Caco-2 (cell line): ENCODE results near the gene TBC1D10B. TPM values are rescaled to one million over a fixed set of nuclear protein-coding genes. Genes with fewer than 3 reads are reported as not detected.
A peak's percentile ranks its signal among the peaks of the same experiment; 100 is the strongest.

Source experiments
- BruUV-seq: library from RNA; stranded (reverse); fragments of 400-500 nt; replicated peaks from 2 replicates; lab custom pipeline; 2021; lab: Mats Ljungman, UMichigan
- CTCF ChIA-PET: fragments of 300-600 bp; sonication (Branson Sonifier 250); formaldehyde crosslinking; loops from one replicate; lab custom pipeline; 2022; ENCODE audit warnings: antibody characterized with exemption; lab: Charles Lee
- POLR2A ChIA-PET: fragments of 300-600 bp; sonication (Branson Sonifier 250); formaldehyde crosslinking; loops from one replicate; lab custom pipeline; 2022; ENCODE audit warnings: antibody characterized with exemption; lab: Charles Lee
- DNase-seq, 2 experiments: peaks; one replicate each; pipeline versions ENCODE4 v3.0.0 to v3.0.0-alpha.2; 2020 to 2022
- H3K27me3 ChIP-seq: replicated peaks from 2 replicates; pipeline ENCODE4 v1.6.0; 2011; ENCODE audit warnings: low read length; ENCODE audit not compliant: control insufficient read depth, insufficient read depth
- H3K36me3 ChIP-seq: 2 replicates; pipeline ENCODE4 v1.5.1; 2011; ENCODE audit warnings: low read length; ENCODE audit not compliant: control insufficient read depth, insufficient read depth
- H3K4me1 ChIP-seq: fragments of 250-450 bp; sonication (Bioruptor Pico); 2 replicates; pipeline ENCODE4 v1.5.1; 2020; ENCODE audit warnings: mild to moderate bottlenecking
- H3K4me3 ChIP-seq: 2 replicates; pipeline ENCODE4 v1.5.1; 2011; ENCODE audit warnings: low read depth, mild to moderate bottlenecking, control low read depth, low read length
- H3K9me3 ChIP-seq: fragments of 250-450 bp; sonication (Bioruptor Pico); 2 replicates; pipeline ENCODE4 v1.5.1; 2020; ENCODE audit warnings: mild to moderate bottlenecking, moderate library complexity
- H3K27ac Mint-ChIP-seq: one replicate; pipeline ENCODE4 v1.8.0; 2022; ENCODE audit warnings: mixed read lengths; ENCODE audit not compliant: unreplicated experiment
- H3K27me3 Mint-ChIP-seq: one replicate; pipeline ENCODE4 v1.8.0; 2022; ENCODE audit warnings: mixed read lengths; ENCODE audit not compliant: insufficient read depth, unreplicated experiment
- H3K36me3 Mint-ChIP-seq: one replicate; pipeline ENCODE4 v1.8.0; 2022; ENCODE audit warnings: mild to moderate bottlenecking, mixed read lengths; ENCODE audit not compliant: insufficient read depth, unreplicated experiment
- H3K4me1 Mint-ChIP-seq: one replicate; pipeline ENCODE4 v1.8.0; 2022; ENCODE audit warnings: low read depth, mixed read lengths; ENCODE audit not compliant: unreplicated experiment
- H3K4me3 Mint-ChIP-seq: one replicate; pipeline ENCODE4 v1.8.0; 2022; ENCODE audit warnings: mild to moderate bottlenecking, moderate library complexity, mixed read lengths; ENCODE audit not compliant: unreplicated experiment
- H3K9me3 Mint-ChIP-seq: one replicate; pipeline ENCODE4 v1.8.0; 2022; ENCODE audit warnings: mixed read lengths; ENCODE audit not compliant: unreplicated experiment
- CTCF ChIP-seq, 2 experiments: fragments of 200-600 bp in 1 of 2; IDR thresholded peaks; 1 replicate in 1 of 2; 2 replicates in 1 of 2; pipeline versions ENCODE4 v1.5.1 to v1.8.0; 2011 to 2022; ENCODE audit warnings: antibody characterized with exemption in 1 of 2, control low read depth in 1 of 2, inconsistent platforms in 1 of 2, low read depth in 1 of 2, low read length in 1 of 2, mild to moderate bottlenecking in 1 of 2, moderate library complexity in 1 of 2; ENCODE audit not compliant: insufficient read depth in 1 of 2, severe bottlenecking in 1 of 2, unreplicated experiment in 1 of 2
- intact Hi-C: fragments of 100-400 bp; cut with micrococcal nuclease; formaldehyde crosslinking; loops from one replicate; pipeline ENCODE4 v1.10.0; 2022; ENCODE audit not compliant: unreplicated experiment
- total RNA-seq: library from RNA; stranded (reverse); gene quantifications from 2 replicates; pipeline ENCODE4 v1.2.3, GENCODE V29; 2022

Gene TBC1D10B
- total RNA-seq, 1 experiment from 2014 or later: 36.9 TPM

DNA sequence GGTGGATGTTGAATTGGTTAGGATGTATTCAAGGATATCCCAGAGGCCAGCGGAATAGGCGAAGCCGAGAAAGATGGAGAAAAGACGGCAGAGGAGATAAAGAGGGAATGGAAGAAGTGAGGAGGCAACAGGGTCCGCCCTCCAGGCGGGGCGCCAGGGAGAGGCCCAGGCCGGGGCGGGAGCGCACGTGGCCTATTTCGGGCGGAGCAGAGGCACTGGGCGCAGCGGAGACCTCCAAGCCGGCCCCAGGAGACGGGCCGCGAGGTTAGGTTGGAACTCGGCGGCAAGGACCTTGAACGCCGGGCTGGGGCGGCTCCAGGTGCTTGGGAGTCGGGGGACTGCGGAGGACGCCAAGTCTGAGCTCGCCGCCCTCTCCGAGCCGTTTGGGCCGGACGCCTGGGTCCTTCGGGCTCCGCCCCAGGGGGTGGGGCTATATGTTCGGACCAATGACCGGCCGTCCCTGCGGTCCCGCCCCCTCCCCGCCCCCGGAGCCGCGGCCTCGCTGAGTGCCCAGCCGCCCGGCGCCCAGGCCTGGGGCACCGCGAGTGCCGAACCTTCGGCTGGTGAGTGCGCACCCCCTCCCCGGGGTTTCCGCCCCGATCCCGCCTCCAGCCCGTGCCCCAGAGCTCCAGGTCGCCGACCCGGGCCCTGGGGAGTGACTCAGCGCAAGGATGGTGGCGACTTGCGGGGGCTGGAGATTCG is 37.0 kb upstream of the TBC1D10B start, which contains the start of gene ZNF771:
ZNF771 (plus strand) TSS at position 505 of the 702 bp plus-strand sequence. CDS start 448 bp downstream, outside the sequence.
- peaks cover 15% of the 10 kb centered on the region for H3K4me1 ChIP-seq
- CTCF ChIA-PET: interaction anchor here (1.0 to 2.3 kb wide), 6 partner anchors 9 to 37 kb away, joined by 3 to 14 read pairs (median 8); partner anchors contain the start of genes DCTPP1, TBC1D10B and ZNF48
- Mint-ChIP-seq H3K27me3 (no peaks in the 10 kb centered on the region), H3K4me3 (peak within 1 kb of the TSS; percentile 87), H3K4me1 (peaks cover 7% of the 10 kb centered on the region), H3K36me3 (peaks cover 7% of the 10 kb centered on the region), H3K9me3 (no peaks in the 10 kb centered on the region), H3K27ac (peak within 1 kb of the TSS; percentile 94)
- peak within 1 kb of the TSS; percentile 87 for H3K4me3 ChIP-seq
- H3K9me3 ChIP-seq: no peaks in the 10 kb centered on the region
- TF ChIP-seq CTCF (IDR thresholded peaks at IDR 0.05; ENCODE audit: insufficient read depth in 1 of 2, low read depth in 1 of 2, low read length in 1 of 2, severe bottlenecking in 1 of 2, unreplicated experiment in 1 of 2): no peak
- H3K36me3 ChIP-seq: no peaks in the 10 kb centered on the region; the same call in 1 of the 2 replicates
- POLR2A ChIA-PET: interaction anchor here (1.0 to 2.3 kb wide), 6 partner anchors 11 to 53 kb away, joined by 3 to 15 read pairs (median 6); partner anchors contain the start of genes DCTPP1, TBC1D10B and ZNF48
- H3K27me3 ChIP-seq: no peaks in the 10 kb centered on the region
- DNase-seq: peak; percentile 89 to 92
- no TSS peak for BruUV-seq
- intact Hi-C loops: loop anchor here (5.0 to 10.0 kb wide), 2 partner anchors 50 to 342 kb away; partner anchors contain the start of genes ALDOA and CD2BP2

- DNase-seq: no peak
- peak overlapping the region; percentile 94 for H3K27ac Mint-ChIP-seq
- H3K36me3 ChIP-seq: no peaks in the 10 kb centered on the region; the same call in 1 of the 2 replicates
- H3K4me1 ChIP-seq: peaks cover 20% of the 10 kb centered on the region
- H3K4me3 Mint-ChIP-seq: peak overlapping the region; percentile 87
- peaks cover 7% of the 10 kb centered on the region for H3K36me3 Mint-ChIP-seq
- no peaks in the 10 kb centered on the region for H3K9me3 ChIP-seq
- H3K4me1 Mint-ChIP-seq: peaks cover 9% of the 10 kb centered on the region
- peak overlapping the region; percentile 87 for H3K4me3 ChIP-seq
- no peaks in the 10 kb centered on the region for H3K27me3 ChIP-seq
- no peaks in the 10 kb centered on the region for H3K9me3 Mint-ChIP-seq
- ChIA-PET CTCF (interaction anchor here (1.0 to 2.3 kb wide), 4 partner anchors 9 to 36 kb away, joined by 3 to 14 read pairs (median 8); partner anchors contain the start of genes DCTPP1, TBC1D10B and ZNF48), POLR2A (interaction anchor here (1.0 to 2.3 kb wide), 4 partner anchors 11 to 36 kb away, joined by 4 to 15 read pairs (median 9); partner anchors contain the start of genes DCTPP1, TBC1D10B and ZNF48)
- intact Hi-C loops: loop anchor here (5.0 to 10.0 kb wide), 2 partner anchors 49 to 342 kb away; partner anchors contain the start of genes ALDOA and CD2BP2
- TSS peak; percentile 95 for BruUV-seq
- no peaks in the 10 kb centered on the region for H3K27me3 Mint-ChIP-seq
- TF ChIP-seq CTCF (IDR thresholded peaks at IDR 0.05; ENCODE audit: insufficient read depth in 1 of 2, low read depth in 1 of 2, low read length in 1 of 2, severe bottlenecking in 1 of 2, unreplicated experiment in 1 of 2): no peak
These were observed 36.5 kb upstream of the TBC1D10B start for GRCh38 chr16:30406795-30407101.

GRCh38 chr16:30401768-30402425 is 31.6 kb upstream of the TBC1D10B start:
- no peak overlapping the region for H3K4me3 ChIP-seq
- Mint-ChIP-seq H3K4me3 (peak overlapping the region; percentile 60), H3K27me3 (no peaks in the 10 kb centered on the region), H3K4me1 (peaks cover 18% of the 10 kb centered on the region), H3K36me3 (peaks cover 14% of the 10 kb centered on the region), H3K27ac (peak overlapping the region; percentile 69), H3K9me3 (no peaks in the 10 kb centered on the region)
- peak; percentile 38 to 39 for DNase-seq
- peaks cover 18% of the 10 kb centered on the region for H3K4me1 ChIP-seq
- no peaks in the 10 kb centered on the region for H3K36me3 ChIP-seq
- TF ChIP-seq CTCF (IDR thresholded peaks at IDR 0.05; ENCODE audit: insufficient read depth in 1 of 2, low read depth in 1 of 2, low read length in 1 of 2, severe bottlenecking in 1 of 2, unreplicated experiment in 1 of 2): no peak
- ChIA-PET POLR2A (interaction anchor here (0.8 to 1.5 kb wide), 4 partner anchors 16 to 31 kb away, joined by 3 to 4 read pairs (median 3); no protein-coding TSS in a partner anchor), CTCF (interaction anchor here (0.6 to 1.2 kb wide), 5 partner anchors 16 to 210 kb away, joined by 3 to 5 read pairs (median 3); partner anchors contain the start of gene DCTPP1)
- BruUV-seq: no TSS peak
- no peaks in the 10 kb centered on the region for H3K27me3 ChIP-seq
- H3K9me3 ChIP-seq: no peaks in the 10 kb centered on the region
- intact Hi-C loops: loop anchor here (10.0 kb wide), 1 partner anchor 337 kb away; the partner anchor contains the start of gene ALDOA
